Dedifferentiated amniotic fluid mesenchymal stem cell (primary cell): ENCODE data around the gene PGLYRP1.

Source experiments
- DNase-seq: peaks from one replicate; pipeline ENCODE4 v3.0.0-alpha.2; 2016; ENCODE audit errors: extremely low spot score

PGLYRP1 gene, protein sequence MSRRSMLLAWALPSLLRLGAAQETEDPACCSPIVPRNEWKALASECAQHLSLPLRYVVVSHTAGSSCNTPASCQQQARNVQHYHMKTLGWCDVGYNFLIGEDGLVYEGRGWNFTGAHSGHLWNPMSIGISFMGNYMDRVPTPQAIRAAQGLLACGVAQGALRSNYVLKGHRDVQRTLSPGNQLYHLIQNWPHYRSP

GRCh38 chr19:46022431-46023310, at the start of gene PGLYRP1:
Gene PGLYRP1, minus strand, starts transcription at chr19:46023053. Its CDS starts 32 bp downstream, at chr19:46023021.
- DNase-seq, result no peak

DNA sequence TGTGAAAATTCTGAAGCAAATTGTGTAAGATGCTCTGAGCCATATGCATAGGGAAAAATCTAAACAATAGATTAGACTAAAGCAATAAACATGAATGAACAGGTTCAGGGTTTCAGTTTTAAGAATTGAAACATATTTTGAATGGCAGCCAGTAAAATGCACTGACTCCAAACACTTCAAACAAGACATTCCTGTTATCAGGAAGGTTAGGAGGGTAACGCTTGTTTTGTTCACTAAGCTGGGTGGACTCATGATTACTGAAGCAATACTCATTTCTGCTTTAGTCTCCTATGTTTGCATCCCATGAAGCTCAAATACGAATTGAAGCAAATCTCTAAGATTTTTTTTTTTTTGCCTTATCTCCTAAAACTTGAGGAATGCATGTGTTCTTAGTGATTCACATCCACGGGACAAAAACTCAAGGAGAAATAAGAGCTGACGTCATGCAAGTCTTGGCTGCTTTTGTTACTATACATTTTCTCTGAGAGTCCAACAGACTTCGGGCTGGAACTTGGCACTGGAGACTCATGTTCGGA, 47.0 kb upstream of the PGLYRP1 start:
- DNase-seq, result peak; percentile 83

DNA sequence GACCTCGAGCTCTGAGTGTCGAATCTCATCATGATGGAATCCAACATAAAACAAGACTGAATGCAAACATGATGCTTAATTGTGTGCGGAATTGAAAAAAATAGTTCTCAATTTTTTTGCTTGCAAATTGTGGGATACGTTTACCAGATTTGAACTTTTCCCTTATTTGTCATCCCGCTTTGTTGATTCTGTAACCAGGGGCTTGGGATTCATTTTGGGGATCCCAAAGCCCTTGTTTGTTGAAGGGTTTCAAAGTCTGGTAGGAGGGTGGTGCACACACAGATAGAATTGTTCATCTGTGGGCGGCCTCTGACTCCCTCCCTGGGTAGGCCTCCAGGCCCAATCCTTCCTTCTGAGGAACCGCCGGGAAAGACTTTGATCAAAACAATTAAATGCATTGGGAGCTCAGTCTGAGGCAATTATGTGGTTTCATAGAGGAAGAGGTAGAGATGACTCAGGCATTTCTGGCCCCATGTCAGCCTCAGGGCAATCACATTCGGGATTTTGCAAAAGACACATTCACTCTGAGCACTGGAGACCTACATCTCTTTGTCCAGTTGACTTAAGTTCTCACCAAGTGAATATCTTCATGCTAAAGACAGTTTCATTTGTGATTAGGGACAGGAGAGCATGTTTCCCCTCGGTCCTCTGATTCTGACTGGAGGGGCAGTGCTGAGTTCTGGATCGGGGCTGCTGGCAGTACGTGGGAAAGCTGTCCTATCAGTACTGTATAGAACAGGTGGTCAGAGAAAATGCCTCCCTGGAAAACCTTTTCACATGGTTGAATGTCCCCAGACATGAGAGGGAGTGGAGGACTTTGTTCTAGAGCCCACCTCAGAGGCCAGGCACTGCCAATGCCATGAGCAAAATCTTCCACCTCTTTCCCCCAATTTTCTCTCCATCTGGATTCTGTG, 45.7 kb upstream of the PGLYRP1 start:
- DNase-seq, result peak; percentile 73

DNA sequence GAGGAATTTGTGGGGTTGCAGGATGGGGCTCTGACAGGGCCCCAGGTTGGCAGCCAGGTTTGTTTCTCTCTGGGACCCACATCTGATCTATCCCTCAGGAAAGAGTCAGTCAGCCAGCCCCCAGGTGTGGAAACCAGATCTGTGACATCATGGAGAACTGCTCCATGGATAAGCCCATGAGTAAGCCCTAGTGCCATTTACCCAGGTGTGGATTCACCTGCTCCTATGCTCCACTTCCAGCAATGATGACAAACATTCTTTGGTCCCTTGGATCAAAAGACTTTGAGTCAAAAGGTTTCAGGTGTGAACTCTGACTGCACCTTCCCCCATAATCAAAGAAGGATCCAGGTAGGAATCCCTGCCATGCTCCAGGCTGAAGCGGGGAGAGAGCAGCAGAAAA, 44.8 kb upstream of the PGLYRP1 start:
- no peak for DNase-seq

DNA sequence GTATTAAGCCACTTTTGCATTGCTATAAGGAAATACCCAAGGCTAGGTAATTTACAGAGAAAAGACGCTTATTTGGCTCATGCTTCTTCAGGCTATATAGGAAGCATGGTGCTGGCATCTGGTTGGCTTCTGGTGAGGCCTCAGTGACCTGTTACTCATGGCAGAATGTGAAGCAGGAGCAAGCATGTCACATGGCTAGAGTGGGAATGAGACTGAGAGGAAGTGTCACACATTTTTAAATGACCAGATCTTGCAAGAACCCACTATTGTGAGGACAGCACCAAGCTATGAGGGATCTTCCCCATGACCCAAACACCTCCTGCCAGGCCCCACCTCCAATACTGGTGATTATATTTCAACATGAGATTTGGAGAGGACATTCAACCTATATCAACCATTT, 43.6 kb upstream of the PGLYRP1 start:
- DNase-seq, result no peak

DNA sequence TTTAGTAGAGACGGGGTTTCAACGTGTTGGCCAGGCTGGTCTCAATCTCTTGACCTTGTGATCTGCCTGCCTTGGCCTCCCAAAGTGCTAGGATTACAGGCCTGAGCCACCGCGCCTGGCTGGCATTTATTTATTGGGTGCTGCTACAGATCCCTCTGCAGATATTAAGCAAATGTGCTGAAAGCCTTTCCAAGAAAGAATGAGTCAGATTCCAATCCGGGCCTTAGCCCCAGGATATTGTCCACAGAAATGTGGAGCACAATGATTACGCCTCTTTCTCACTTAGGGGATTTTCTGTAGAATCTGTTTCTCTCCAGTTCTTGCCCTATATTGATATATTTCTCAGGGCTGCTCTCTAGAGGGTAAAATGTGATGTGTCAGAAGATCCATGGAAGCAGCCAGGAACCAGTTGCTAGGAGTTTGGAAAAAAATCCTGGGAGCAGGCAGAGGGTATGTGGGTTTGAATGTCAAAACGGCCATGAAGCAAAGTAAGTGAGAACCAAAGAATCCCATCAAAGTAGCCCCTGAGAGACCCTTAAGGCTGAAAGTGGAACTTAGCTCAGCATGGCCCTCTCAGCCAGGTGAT, 42.7 kb upstream of the PGLYRP1 start:
- no peak for DNase-seq

DNA sequence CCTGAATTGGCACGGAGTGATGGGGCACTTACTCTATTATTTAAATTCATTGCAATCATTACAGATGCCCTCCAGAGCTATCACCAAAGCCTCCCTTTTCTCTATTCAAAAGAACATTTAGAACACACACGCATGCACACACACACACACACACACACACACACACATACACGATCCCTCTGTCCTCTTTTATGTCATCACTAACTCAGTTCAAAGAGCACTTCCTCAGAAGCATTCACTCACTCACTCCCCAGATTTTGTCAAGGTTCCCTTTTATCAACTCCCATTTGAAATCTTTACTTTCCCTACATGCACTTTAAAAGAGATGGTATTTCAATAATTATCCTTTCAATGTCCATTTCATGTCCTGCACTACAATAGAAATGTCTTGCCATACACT, 40.3 kb upstream of the PGLYRP1 start:
- no peak for DNase-seq

DNA sequence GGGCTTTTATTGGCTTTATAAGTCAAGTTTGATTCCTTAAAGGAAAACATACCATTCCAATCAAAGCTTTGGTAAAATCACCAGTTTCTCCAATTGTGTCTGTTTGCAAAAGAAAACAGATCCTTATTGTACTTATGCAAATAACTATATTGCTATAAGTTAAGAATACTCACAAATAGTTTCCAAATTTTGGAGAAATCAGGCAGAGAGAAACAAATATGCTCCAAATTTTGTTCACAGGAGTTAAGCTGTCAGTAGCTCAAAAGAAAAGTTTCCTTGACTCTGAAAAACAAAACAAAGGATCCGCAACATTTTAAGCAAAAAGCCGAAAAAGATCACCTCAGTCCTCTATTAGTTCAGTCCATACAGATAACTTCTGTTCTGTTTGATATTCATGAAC, 37.2 kb upstream of the PGLYRP1 start:
- no peak for DNase-seq

DNA sequence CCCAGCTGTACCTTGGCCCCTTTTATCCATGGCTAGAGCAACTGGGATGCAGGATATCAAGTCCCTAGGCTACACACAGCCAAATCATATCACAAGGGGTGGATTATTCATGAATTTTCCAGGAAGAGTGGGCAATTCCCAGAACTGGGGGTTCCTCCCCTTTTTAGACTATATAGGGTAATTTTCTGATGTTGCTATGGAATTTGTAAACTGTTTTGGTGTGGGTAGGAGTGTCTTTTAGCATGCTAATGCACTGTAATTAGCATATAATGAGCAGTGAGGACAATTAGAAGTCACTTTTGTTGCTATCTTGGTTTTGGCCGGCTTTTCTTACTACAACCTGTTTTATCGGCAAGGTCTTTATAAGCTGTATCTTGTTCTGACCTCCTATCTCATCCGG, 35.9 kb upstream of the PGLYRP1 start:
- no peak for DNase-seq

GRCh38 chr19:46056536-46056935, 33.7 kb upstream of the PGLYRP1 start:
- DNase-seq, result no peak

DNA sequence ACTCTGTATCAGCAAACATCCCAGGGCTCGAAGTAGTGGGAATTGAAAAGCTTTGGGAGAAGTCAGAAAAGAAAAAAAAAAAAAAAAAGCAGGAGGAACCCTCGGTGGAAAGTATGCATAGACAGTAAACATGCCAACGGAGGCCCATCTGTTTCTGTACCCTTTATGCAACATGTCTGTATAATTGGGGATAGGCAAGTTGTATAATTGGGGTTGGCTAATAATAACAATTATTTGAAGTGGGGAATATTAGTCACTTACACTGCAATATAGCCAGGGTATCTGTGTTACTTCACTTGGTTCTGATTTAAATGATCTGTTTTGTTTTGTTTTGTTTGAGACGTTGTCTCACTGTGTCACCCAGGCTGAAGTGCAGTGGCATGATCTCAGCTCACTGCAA, 30.0 kb upstream of the PGLYRP1 start:
- no peak for DNase-seq

GRCh38 chr19:46049597-46049996, 26.7 kb upstream of the PGLYRP1 start:
- no peak for DNase-seq

GRCh38 chr19:46043519-46043918, 20.7 kb upstream of the PGLYRP1 start:
- DNase-seq, result no peak

DNA sequence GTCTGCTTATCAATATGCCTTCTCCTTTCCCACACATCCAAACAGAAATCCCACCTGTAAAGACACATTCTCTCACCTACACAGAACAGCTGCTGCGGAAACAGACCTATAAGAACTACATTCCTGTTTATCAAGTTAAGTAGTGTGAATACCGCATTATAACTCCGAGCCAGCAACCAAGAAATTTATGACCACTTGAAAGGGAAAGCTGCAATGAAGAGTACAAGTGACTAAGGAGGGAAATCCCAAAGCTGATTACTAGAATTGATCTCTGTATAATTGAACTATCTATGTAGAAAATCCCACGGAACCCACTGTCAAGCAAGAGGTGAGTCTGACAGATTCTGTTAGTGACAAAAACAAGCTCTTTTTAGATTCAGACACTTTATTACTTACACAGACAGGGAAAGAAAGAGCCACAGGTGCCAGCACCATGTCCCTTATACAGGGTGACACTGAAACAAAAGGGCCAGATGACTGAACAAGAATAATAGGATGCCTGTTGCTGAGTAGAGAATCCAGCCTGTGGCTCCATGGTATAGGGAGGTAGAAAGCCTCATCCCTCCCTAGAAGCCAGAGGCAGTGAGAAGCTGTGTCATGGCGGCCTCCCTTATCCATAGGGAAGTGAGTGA, 19.5 kb upstream of the PGLYRP1 start:
- DNase-seq, result no peak

GRCh38 chr19:46040952-46041500, 18.2 kb upstream of the PGLYRP1 start, which contains the start of gene IGFL4:
Gene IGFL4, minus strand, starts transcription at chr19:46041002. Its CDS starts 40 bp downstream, at chr19:46040962.
- no peak for DNase-seq

DNA sequence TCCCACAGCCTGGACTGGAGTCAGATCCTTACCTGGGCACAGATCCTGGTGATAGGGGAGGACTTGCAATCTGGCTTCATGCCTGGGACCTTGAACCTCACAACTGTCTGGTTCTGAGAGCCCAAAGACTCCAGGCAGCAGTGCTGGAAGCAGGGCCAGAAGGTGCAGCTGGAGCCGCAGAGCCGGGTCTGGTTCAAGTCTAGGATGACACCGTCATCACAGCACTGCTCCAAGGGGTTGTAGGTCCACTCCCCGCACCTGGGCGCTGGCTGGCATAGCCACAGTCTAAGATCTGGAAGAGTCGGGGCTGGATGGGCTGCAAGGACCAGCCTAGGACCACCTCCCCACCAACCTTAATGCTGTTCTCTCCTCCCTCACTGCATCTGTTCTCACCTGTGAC, 17.3 kb upstream of the PGLYRP1 start:
- no peak for DNase-seq

DNA sequence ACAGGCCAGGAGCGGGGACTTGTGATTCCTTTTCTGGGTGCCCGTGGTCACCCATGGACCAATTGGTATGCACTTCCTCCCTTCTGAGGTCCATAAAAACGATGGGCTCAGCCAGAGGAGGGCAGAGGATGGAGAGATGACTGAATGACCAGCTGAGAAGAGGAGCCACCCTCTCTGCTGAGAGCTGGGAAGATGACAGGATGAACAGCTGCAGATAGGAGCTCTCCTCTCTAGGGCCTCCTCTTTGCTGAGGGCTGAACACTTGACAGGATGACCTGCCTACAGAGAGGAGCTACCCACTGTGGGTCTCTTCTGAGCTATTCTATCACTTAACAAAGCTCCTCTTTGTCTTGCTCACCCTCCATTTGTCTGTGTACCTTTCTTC, 13.9 kb upstream of the PGLYRP1 start:
- no peak for DNase-seq

- no peak for DNase-seq
Observed at GRCh38 chr19:46035986-46036743, 13.3 kb upstream of the PGLYRP1 start.

DNA sequence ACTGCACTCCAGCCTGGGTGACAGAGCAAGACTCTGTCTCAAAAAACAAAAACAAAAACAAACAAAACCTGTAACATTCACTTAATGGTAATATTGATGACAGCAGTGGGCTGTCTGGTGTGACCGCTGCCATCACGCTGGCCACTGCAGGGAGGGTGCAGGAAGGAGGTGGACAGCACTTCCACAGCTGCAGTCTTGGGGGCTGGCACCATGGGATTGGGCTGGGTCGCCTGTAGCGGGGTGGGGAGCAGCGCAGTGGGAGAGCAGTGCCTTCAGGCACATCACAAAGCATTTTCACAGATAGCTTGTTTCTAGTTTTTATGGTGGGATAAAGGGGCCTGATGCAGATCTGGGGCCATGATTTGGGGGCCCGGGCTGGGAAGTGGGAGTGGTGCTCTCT, 12.7 kb upstream of the PGLYRP1 start:
- DNase-seq, result no peak

GRCh38 chr19:46033401-46033800, 10.5 kb upstream of the PGLYRP1 start:
- no peak for DNase-seq
